Rectal smooth muscle tissue (tissue), 1 donor: ENCODE measurements around the gene RBMS1.

ENCODE experiments used
- H3K27ac ChIP-seq: one replicate; pipeline ENCODE4 v1.7.0; 2013; ENCODE audit warnings: low read depth, low read length, inconsistent platforms
- H3K27me3 ChIP-seq: one replicate; pipeline ENCODE4 v1.7.0; 2013; ENCODE audit warnings: low read length; ENCODE audit not compliant: control insufficient read depth, insufficient read depth
- H3K36me3 ChIP-seq: one replicate; pipeline ENCODE4 v1.7.0; 2013; ENCODE audit warnings: low read length; ENCODE audit not compliant: control insufficient read depth, insufficient read depth
- H3K4me1 ChIP-seq: one replicate; pipeline ENCODE4 v1.7.0; 2013; ENCODE audit warnings: low read length; ENCODE audit not compliant: control insufficient read depth, insufficient read depth
- H3K4me3 ChIP-seq: one replicate; pipeline ENCODE4 v1.7.0; 2013; ENCODE audit warnings: low read length
- H3K9ac ChIP-seq: one replicate; pipeline ENCODE4 v1.7.0; 2013; ENCODE audit warnings: low read length

RBMS1 gene

DNA sequence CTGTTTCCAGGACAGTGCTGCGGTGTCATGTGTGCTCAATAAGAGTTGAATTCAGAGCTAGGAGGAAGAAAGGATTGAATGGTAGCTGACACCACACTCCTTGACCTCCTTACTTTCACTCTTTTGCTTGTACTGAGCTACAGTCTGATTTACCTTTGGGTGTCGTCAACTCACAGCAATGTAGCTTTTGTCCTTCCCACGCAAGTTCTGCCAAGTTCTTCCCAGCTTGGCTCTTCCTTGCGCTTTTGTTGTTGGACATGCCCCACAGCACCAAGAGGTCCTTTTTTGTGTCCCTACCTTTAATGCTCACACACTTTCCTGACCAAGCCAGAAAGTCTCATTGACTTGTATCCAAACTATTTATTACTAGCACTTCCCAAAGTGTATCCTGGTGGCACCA, 255.2 kb downstream of the RBMS1 start:
- peaks cover 5% of the 10 kb centered on the region for H3K4me1 ChIP-seq
- H3K27me3 ChIP-seq: no peaks in the 10 kb centered on the region
- H3K9ac ChIP-seq: no peak overlapping the region
- H3K36me3 ChIP-seq: no peaks in the 10 kb centered on the region
- no peak overlapping the region for H3K4me3 ChIP-seq
- no peak overlapping the region for H3K27ac ChIP-seq

DNA sequence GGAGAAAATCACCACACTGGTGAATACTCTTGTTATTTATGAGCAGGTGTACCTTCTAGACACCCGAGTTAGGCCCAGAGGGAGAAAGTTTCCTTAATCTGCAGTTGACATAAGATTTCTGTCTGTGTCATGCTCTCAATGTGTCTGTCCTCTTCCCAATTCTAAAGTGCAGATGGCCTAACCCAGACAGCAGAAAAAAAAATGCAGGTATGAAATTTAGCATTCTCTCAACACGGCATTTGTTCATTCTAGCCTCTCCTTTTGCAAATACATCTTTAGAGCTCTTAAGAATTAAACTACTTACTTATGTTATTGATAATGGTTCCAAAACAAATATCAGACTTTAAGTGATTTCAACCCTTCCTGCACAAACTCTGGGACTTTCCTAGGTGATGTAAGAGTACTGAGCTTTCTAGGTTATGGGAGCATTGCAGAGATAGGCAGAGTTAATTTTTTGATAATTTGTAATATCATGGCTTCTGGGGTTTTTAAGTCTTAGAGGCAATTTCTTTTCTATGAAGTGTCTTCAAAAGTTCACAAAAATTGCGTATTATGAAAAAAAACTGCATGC, 260.6 kb downstream of the RBMS1 start:
- H3K9ac ChIP-seq: no peak overlapping the region
- H3K4me3 ChIP-seq: no peak overlapping the region
- H3K27ac ChIP-seq: no peak overlapping the region
- H3K36me3 ChIP-seq: no peaks in the 10 kb centered on the region
- no peaks in the 10 kb centered on the region for H3K27me3 ChIP-seq
- H3K4me1 ChIP-seq: no peaks in the 10 kb centered on the region

DNA sequence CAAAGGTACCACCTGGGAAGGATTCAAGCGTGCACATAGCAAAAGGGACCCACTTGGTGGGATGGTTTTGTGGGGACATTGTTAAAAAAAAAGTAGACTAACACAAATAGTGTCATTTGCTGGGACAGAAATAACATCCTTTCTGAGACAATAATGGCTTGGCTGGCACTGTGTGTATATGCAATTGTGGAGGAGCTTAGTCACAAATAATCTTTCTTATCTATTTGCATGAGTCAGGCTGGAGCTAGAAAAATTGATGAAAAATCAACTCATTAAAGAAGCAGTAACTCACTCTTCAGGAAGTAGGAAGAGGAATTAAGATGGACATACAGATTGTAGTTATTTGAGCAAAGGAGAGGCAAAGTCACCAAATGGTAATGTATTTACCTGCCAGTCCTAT, 264.0 kb downstream of the RBMS1 start:
- Histone ChIP-seq H3K4me1 (no peaks in the 10 kb centered on the region), H3K36me3 (no peaks in the 10 kb centered on the region), H3K27me3 (no peaks in the 10 kb centered on the region), H3K4me3 (no peak overlapping the region), H3K27ac (no peak overlapping the region), H3K9ac (no peak overlapping the region)

DNA sequence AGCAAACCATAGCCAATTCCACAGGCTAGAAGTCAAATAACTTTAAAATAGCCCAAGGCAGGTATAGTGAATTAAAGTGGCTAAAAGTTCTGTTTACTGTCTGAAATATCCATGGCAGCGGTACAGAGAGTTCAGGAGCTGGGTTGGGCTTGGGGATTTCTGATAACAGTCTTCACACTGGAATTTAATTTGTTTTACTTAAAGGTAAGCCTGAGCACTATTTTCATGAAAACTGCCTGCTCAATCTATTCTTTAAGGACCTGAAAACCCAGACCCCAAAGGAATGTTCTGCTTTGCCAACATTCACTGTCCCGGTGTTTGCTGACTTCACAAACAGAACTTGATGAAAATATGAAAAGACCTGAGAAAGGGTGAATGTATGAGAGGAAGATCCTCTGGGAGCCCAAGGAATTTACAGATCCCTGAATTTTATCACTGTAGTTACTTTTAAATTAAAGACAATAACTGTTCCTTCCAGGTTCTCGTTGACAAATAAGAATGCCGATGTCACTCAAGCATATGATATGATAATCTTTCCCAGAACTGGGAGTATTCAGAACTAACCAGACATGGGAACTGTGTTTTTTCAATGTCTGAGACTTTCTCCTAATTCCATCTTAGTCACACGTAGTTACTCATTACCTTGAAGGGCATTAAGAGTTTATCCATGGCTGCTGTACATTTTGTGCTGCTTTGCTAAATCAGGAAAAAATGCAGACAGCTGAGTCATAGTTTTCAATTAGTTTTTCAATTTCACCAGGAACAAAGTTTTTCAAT, 265.3 kb downstream of the RBMS1 start:
- Histone ChIP-seq H3K36me3 (no peaks in the 10 kb centered on the region), H3K27ac (no peak overlapping the region), H3K9ac (no peak overlapping the region), H3K4me1 (no peaks in the 10 kb centered on the region), H3K4me3 (no peak overlapping the region), H3K27me3 (no peaks in the 10 kb centered on the region)

DNA sequence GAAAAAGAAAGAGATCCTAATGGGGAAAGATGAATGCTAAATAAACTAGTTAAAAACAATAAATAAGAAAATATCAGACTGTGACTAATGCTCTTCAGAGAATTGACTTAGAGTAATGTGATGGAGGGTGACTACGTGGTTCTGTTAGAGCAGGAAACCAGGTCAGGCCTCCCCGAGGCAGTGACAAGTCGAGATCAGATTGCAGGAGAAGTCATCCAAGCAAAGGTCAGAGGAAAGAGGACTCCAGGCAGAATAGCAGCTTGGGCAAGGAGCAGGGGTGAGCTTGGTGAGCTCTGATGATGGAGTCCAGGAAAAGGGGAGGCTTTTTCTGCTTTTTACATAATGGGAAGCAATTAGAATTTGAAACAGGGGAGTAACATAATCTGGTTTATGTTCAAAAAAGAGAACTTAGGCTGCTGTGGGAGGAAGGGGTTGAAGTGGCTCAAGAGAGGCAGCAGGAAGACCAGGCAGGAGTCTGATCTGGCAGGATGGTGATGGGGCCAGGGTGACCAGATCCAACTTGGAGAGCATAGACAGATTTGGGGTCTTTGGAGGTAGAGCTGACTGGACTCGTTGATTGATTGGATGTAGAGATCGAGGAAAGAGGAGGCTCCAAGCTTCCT, 266.2 kb downstream of the RBMS1 start:
- Histone ChIP-seq H3K36me3 (no peaks in the 10 kb centered on the region), H3K4me1 (no peaks in the 10 kb centered on the region), H3K27me3 (no peaks in the 10 kb centered on the region), H3K9ac (no peak overlapping the region), H3K27ac (no peak overlapping the region), H3K4me3 (no peak overlapping the region)

DNA sequence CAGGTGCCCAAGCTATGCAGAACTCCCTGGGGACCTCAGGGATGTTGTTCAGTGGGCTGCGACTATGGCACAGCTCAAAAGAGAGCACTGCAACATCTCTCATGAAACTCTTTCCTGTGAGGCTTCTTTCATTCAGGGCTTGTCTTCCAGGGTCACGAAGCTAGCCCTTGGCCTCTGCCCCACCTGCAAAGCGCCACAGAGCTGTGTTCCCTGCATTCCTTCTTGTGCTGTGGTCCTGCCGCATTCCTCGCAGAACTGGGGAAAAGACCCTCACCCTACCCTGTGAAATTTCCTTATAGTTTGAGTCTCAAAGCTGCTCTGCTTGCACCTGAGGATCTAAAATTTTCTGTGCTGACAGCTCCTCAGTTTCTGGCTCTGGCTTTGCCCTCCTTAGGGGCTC, 267.2 kb downstream of the RBMS1 start:
- no peaks in the 10 kb centered on the region for H3K36me3 ChIP-seq
- H3K4me1 ChIP-seq: no peaks in the 10 kb centered on the region
- H3K27ac ChIP-seq: no peak overlapping the region
- H3K27me3 ChIP-seq: no peaks in the 10 kb centered on the region
- H3K4me3 ChIP-seq: no peak overlapping the region
- H3K9ac ChIP-seq: no peak overlapping the region

DNA sequence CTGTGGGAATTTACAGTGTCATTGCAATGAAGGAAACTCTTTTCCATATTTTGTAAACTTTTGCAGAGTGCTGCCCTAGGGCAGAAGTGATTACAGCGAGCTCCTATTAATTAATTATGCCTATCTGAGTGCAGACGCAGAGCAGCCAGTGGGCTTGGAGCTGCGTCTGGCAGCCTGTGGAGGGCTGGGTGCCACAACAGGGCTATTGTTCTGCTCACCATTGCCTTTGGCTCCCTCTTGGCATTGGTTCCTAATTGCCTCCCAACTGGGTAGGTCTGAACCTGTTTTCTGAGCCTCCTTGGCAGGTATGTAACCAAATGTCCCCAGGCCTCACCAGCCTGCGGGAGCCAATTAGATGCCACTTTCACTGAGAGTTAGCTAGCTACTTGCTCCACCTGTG, 267.9 kb downstream of the RBMS1 start:
- Histone ChIP-seq H3K36me3 (no peaks in the 10 kb centered on the region), H3K4me3 (no peak overlapping the region), H3K9ac (no peak overlapping the region), H3K27me3 (no peaks in the 10 kb centered on the region), H3K4me1 (no peaks in the 10 kb centered on the region), H3K27ac (no peak overlapping the region)

DNA sequence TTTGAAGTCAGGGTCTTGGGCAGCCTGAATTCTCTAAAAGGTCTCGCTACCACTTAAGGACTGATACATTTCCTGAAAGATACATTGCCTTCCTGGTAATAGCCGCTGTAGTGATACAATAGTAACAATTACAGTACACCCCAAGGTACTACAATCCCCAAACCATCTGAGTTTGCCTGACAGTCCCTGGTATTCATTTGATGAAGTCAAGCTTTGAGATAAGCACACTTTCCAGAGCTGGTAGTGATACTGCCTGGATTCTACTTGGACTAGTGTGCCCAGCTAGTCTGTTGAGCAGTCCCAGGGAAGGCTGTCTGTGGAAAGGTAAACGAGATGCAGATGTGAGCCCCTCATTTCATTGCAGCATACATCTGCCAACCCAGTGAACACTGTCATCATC, 269.1 kb downstream of the RBMS1 start:
- Histone ChIP-seq H3K4me3 (no peak overlapping the region), H3K9ac (no peak overlapping the region), H3K27me3 (no peaks in the 10 kb centered on the region), H3K36me3 (no peaks in the 10 kb centered on the region), H3K27ac (no peak overlapping the region), H3K4me1 (no peaks in the 10 kb centered on the region)

DNA sequence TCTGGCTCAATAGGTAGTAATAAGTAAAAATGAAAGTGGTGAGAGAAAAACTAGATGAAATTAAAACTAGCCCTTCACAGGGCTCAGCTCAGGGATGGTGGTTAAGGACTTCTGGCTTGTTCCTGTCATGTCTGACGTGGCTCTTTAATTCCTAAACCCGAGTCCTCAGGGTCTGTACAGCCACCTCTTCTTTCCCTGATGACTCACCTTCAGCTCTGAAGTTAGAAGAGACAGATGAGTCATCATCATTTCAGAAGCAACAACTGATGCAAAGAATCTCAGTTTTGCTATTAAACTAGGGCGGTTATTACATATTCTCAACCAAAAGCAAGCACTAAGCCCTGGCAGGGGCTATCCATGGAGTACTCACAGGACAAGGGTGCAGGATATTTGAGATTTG, 269.5 kb downstream of the RBMS1 start:
- no peak overlapping the region for H3K27ac ChIP-seq
- no peak overlapping the region for H3K9ac ChIP-seq
- no peak overlapping the region for H3K4me3 ChIP-seq
- H3K27me3 ChIP-seq: no peaks in the 10 kb centered on the region
- H3K4me1 ChIP-seq: no peaks in the 10 kb centered on the region
- H3K36me3 ChIP-seq: no peaks in the 10 kb centered on the region

DNA sequence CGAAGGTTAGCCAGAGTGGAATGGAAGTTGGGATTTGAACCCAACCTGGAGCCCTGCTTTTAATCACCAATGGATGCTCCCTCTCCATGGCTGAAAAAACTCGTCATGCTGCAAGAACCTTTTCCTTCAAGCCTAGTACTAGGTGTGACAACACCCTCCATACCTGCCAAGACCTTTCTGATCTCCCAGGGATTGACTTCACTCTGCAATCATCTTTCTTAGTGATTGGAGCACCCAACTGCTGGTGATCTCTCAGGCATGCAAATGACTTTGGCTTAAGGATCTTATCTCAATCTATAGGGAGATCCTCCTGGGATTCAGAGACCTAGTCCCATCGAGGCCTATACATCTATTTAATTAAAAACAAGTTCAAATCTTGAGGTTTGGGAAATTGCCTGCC, 270.0 kb downstream of the RBMS1 start:
- H3K9ac ChIP-seq: no peak overlapping the region
- H3K4me3 ChIP-seq: no peak overlapping the region
- no peaks in the 10 kb centered on the region for H3K27me3 ChIP-seq
- no peak overlapping the region for H3K27ac ChIP-seq
- no peaks in the 10 kb centered on the region for H3K4me1 ChIP-seq
- H3K36me3 ChIP-seq: no peaks in the 10 kb centered on the region

DNA sequence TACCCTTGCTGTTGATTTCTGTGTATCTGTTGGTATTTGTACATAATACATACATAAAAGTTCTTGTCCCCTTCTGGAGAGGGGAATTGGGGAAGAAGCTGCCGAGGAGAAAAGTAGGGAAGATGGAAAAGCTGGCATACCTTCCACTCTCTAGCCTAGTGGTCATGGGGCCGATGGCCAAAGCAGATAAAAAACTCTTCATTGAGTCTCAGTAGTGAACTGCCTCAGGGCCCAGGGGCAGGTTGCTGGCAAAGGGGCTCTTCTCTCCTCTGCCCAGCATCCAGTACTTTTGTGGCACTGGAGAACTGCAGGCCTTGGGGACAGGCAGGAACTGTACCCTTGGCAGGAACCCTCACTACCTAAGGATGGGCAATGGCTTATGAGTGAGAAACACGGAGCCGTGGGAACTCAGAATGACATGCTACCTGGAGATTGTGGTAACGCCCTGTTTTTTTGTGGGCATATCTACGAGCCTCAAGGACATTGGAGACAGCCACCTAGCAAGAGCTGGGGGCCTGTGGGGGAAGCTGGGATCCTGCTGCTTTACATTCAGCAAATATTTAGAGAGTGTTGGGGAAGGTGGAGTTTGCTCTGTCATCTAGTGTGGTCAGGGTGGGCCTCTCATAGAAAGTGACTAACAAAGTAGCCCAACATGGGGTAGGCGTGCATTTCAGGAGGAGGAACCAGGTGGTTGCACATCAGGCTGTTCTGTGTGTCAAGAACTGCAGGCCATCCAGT, 270.9 kb downstream of the RBMS1 start:
- H3K4me1 ChIP-seq: no peaks in the 10 kb centered on the region
- no peak overlapping the region for H3K4me3 ChIP-seq
- no peaks in the 10 kb centered on the region for H3K36me3 ChIP-seq
- H3K27ac ChIP-seq: no peak overlapping the region
- no peaks in the 10 kb centered on the region for H3K27me3 ChIP-seq
- H3K9ac ChIP-seq: no peak overlapping the region
